SK-N-SH (cell line): ENCODE data around the gene CAPN10. TPM values are rescaled to one million over a fixed set of nuclear protein-coding genes. Genes with fewer than 3 reads are reported as not detected.

ENCODE experiments used
- CTCF ChIA-PET: fragments of 300-600, 350-600 bp; formaldehyde crosslinking; extraction: SDS; loops from one replicate; lab custom pipeline; 2021; lab: Yijun Ruan, JAX
- POLR2A ChIA-PET: fragments of 350-600 bp; sonication (Branson Sonifier 250); formaldehyde crosslinking; extraction: SDS; loops from one replicate; lab custom pipeline; 2020; ENCODE audit warnings: antibody characterized with exemption, inconsistent platforms; lab: Yijun Ruan, JAX
- DNase-seq: peaks from one replicate; pipeline ENCODE4 v3.0.0; 2012
- H2AFZ ChIP-seq: fragments of 200-600 bp; sonication (generic); 2 replicates; pipeline ENCODE4 v1.8.1; 2016; ENCODE audit warnings: antibody characterized with exemption, mild to moderate bottlenecking, low read depth
- H3F3A ChIP-seq: fragments of 200-600 bp; sonication (generic); replicated peaks from 2 replicates; pipeline ENCODE3; 2016; ENCODE audit warnings: antibody characterized with exemption, mild to moderate bottlenecking; ENCODE audit not compliant: insufficient read depth
- H3K27ac ChIP-seq, 2 experiments: fragments of 200-500 bp in 1 of 2; fragments of 200-600 bp in 1 of 2; sonication (Bioruptor generic) in 1 of 2; sonication (generic), shearing (Covaris generic) in 1 of 2; 2 replicates each; pipeline versions ENCODE4 v1.5.1 to v1.6.1; 2014 to 2016; ENCODE audit warnings: low read depth in 2 of 2, inconsistent platforms in 1 of 2, low read length in 1 of 2, mild to moderate bottlenecking in 1 of 2, mixed read lengths in 1 of 2
- H3K27me3 ChIP-seq: fragments of 200-600 bp; sonication (generic), shearing (Covaris generic); 2 replicates; pipeline ENCODE4 v1.6.1; 2016; ENCODE audit warnings: mixed run types; ENCODE audit not compliant: insufficient read depth
- H3K36me3 ChIP-seq, 2 experiments: fragments of 200-500 bp in 1 of 2; fragments of 200-600 bp in 1 of 2; sonication (Bioruptor generic) in 1 of 2; sonication (generic) in 1 of 2; replicated peaks in 1 of 2; 2 replicates each; pipeline versions ENCODE3 to v1.5.1; 2014 to 2016; ENCODE audit warnings: low read length in 1 of 2, mild to moderate bottlenecking in 1 of 2; ENCODE audit not compliant: insufficient read depth in 2 of 2, control insufficient read depth in 1 of 2
- H3K4me1 ChIP-seq, 2 experiments: fragments of 200-500 bp in 1 of 2; fragments of 200-600 bp in 1 of 2; sonication (Bioruptor generic) in 1 of 2; sonication (generic), shearing (Covaris generic) in 1 of 2; 2 replicates each; pipeline versions ENCODE4 v1.5.1 to v1.6.1; 2014 to 2016; ENCODE audit warnings: low read depth in 1 of 2, low read length in 1 of 2, mixed run types in 1 of 2; ENCODE audit not compliant: insufficient read depth in 2 of 2, control insufficient read depth in 1 of 2
- H3K4me2 ChIP-seq: fragments of 200-600 bp; sonication (generic), shearing (Covaris generic); 2 replicates; pipeline ENCODE4 v1.6.1; 2017; ENCODE audit warnings: mixed run types
- H3K4me3 ChIP-seq, 2 experiments: fragments of 200-500 bp in 1 of 2; fragments of 200-600 bp in 1 of 2; sonication (Bioruptor generic) in 1 of 2; sonication (generic), shearing (Covaris generic) in 1 of 2; 2 replicates each; pipeline versions ENCODE4 v1.5.1 to v1.8.1; 2014 to 2016; ENCODE audit warnings: low read depth in 2 of 2, inconsistent platforms in 1 of 2, low read length in 1 of 2, mild to moderate bottlenecking in 1 of 2, mixed read lengths in 1 of 2, moderate library complexity in 1 of 2
- H3K79me2 ChIP-seq: fragments of 200-600 bp; sonication (generic); 2 replicates; pipeline ENCODE4 v1.8.1; 2017; ENCODE audit warnings: mild to moderate bottlenecking; ENCODE audit not compliant: insufficient read depth
- H3K9ac ChIP-seq: fragments of 200-600 bp; sonication (generic); 2 replicates; pipeline ENCODE4 v1.6.1; 2017; ENCODE audit warnings: mixed run types
- H3K9me2 ChIP-seq: fragments of 200-600 bp; sonication (generic); 2 replicates; pipeline ENCODE4 v1.6.1; 2017; ENCODE audit warnings: mixed run types
- H3K9me3 ChIP-seq: fragments of 200-600 bp; sonication (generic); 2 replicates; pipeline ENCODE4 v1.6.1; 2017; ENCODE audit warnings: mixed run types, mild to moderate bottlenecking, moderate library complexity
- H4K20me1 ChIP-seq: fragments of 200-600 bp; sonication (generic); 2 replicates; pipeline ENCODE4 v1.6.1; 2017; ENCODE audit warnings: mild to moderate bottlenecking, mixed run types; ENCODE audit not compliant: insufficient read depth
- CHD2 ChIP-seq: fragments of 150-350 bp; IDR thresholded peaks from 2 replicates; pipeline ENCODE4 v1.6.1; 2018; ENCODE audit warnings: low read length; ENCODE audit not compliant: partially characterized antibody
- ELF1 ChIP-seq: IDR thresholded peaks from 2 replicates; pipeline ENCODE4 v1.4.0; 2012
- EP300 ChIP-seq, 2 experiments: IDR thresholded peaks; 2 replicates each; pipeline versions ENCODE4 v1.4.0 to v1.6.1; 2012; ENCODE audit warnings: borderline replicate concordance in 1 of 2, low read depth in 1 of 2, low read length in 1 of 2
- FOSL2 ChIP-seq: IDR thresholded peaks from 2 replicates; pipeline ENCODE4 v1.4.0; 2012; ENCODE audit warnings: low read depth, mild to moderate bottlenecking, moderate library complexity, borderline replicate concordance
- FOXJ3 ChIP-seq: sonication (generic); formaldehyde crosslinking; IDR thresholded peaks from 2 replicates; pipeline ENCODE4 v1.5.1; 2020; ENCODE audit warnings: mild to moderate bottlenecking, missing genetic modification reagents
- FOXM1 ChIP-seq: IDR thresholded peaks from 2 replicates; pipeline ENCODE4 v1.4.0; 2012; ENCODE audit warnings: low read depth, mild to moderate bottlenecking
- GABPA ChIP-seq: IDR thresholded peaks from 2 replicates; pipeline ENCODE4 v1.4.0; 2012; ENCODE audit warnings: low read depth, mild to moderate bottlenecking
- GATA2 ChIP-seq: sonication (generic); formaldehyde crosslinking; IDR thresholded peaks from 2 replicates; pipeline ENCODE4 v1.5.0; 2020; ENCODE audit warnings: mild to moderate bottlenecking, missing genetic modification reagents
- IRF3 ChIP-seq: fragments of 150-350 bp; IDR thresholded peaks from 2 replicates; pipeline ENCODE4 v1.6.1; 2016; ENCODE audit warnings: mild to moderate bottlenecking, low read depth, low read length
- JUND ChIP-seq: IDR thresholded peaks from 2 replicates; pipeline ENCODE4 v1.4.0; 2012
- MXI1 ChIP-seq: IDR thresholded peaks from 2 replicates; pipeline ENCODE4 v1.6.1; 2012; ENCODE audit warnings: mild to moderate bottlenecking, low read depth, low read length, improper control_type of control experiment
- NFIC ChIP-seq: IDR thresholded peaks from 2 replicates; pipeline ENCODE4 v1.4.0; 2012; ENCODE audit warnings: borderline replicate concordance
- NRF1 ChIP-seq: IDR thresholded peaks from 2 replicates; pipeline ENCODE4 v1.6.1; 2012; ENCODE audit warnings: low read depth, mild to moderate bottlenecking, low read length
- PBX3 ChIP-seq: IDR thresholded peaks from 2 replicates; pipeline ENCODE4; 2012
- REST ChIP-seq: IDR thresholded peaks from 2 replicates; pipeline ENCODE4 v1.6.1; 2012; ENCODE audit warnings: mild to moderate bottlenecking, low read depth, low read length, moderate library complexity
- TAF1 ChIP-seq: IDR thresholded peaks from 2 replicates; pipeline ENCODE4 v1.6.1; 2012; ENCODE audit warnings: low read depth, mild to moderate bottlenecking, low read length, moderate library complexity, borderline replicate concordance
- TCF12 ChIP-seq: IDR thresholded peaks from 2 replicates; pipeline ENCODE4 v1.4.0; 2012
- TEAD4 ChIP-seq: IDR thresholded peaks from 2 replicates; pipeline ENCODE4 v1.4.0; 2012; ENCODE audit warnings: mild to moderate bottlenecking, borderline replicate concordance; ENCODE audit not compliant: insufficient read depth
- USF1 ChIP-seq: IDR thresholded peaks from 2 replicates; pipeline ENCODE4 v1.4.0; 2012; ENCODE audit warnings: low read depth, borderline replicate concordance
- WGBS: methylation state at CpG from one replicate; pipeline ENCODE4 v1.1.6; 2017; ENCODE audit warnings: low lambda C conversion rate; 5-methylcytosine and 5-hydroxymethylcytosine counted together
- polyA plus RNA-seq, 3 experiments: library from polyadenylated mRNA; depleted of rRNA; stranded (reverse); fragments of >200 nt; gene quantifications; 2 replicates each; pipeline ENCODE4 v1.2.3, GENCODE V29; 2012
- TF ChIP-seq, protein P1 (sequence below): IDR thresholded peaks from 2 replicates; pipeline ENCODE4 v1.4.0; 2012; ENCODE audit warnings: low read depth, borderline replicate concordance

CAPN10 gene
- polyA plus RNA-seq, 1 of the 3 experiments (the other 2 are of a cell fraction), result 24.0 TPM

- TF ChIP-seq REST (no peak), JUND (no peak), TCF12 (no peak), FOSL2 (no peak), USF1 (no peak)
Measured at GRCh38 chr2:240647503-240648154, 61.1 kb downstream of the CAPN10 start (continued).

DNA sequence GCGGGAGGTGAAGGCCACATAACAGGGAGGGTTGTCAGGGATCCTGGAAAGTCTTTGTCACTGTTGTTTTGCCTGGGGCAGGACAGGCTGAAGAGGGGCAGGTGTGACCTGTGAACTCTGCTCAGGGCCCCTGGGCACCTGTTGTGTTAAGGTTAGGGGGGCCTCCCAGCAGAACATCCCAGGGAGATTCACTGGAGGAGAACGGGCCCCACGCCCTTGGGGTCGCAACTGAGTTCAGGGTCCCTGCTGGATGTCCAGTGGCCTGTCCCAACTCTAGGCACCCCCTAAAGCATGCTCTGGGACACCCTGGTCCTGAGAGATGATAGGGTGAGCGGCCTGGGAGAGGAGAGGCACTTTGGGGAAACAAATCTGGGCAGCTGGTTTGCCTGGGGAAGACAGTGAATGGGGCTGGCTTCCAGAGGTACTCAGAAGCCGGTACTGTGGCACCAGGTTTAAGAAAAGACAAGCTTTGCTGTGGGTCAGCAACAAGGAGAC lies 61.7 kb downstream of the CAPN10 start:
- CTCF ChIA-PET, result interaction anchor here (2.0 kb wide), 1 partner anchor 192 kb away, joined by 6 read pairs; no protein-coding TSS in a partner anchor
- no peaks in the 10 kb centered on the region; a peak in 1 of 4 replicates for H3K4me1 ChIP-seq
- POLR2A ChIA-PET, result no interaction called here
- no peaks in the 10 kb centered on the region for H3K36me3 ChIP-seq
- H3F3A ChIP-seq, result no peaks in the 10 kb centered on the region
- H3K9ac ChIP-seq, result no peak overlapping the region
- H4K20me1 ChIP-seq, result no peaks in the 10 kb centered on the region
- no peak for TF ChIP-seq GATA2 (CRISPR knock-in tag)
- no peak for TF ChIP-seq EP300 (IDR thresholded peaks at IDR 0.05; ENCODE audit: borderline replicate concordance in 1 of 2, low read depth in 1 of 2, low read length in 1 of 2)
- TF ChIP-seq IRF3, result no peak
- no peak for TF ChIP-seq ELF1
- no peak for TF ChIP-seq FOXM1
- no peak for TF ChIP-seq CHD2
- TF ChIP-seq NFIC, result no peak
- no peak for TF ChIP-seq PBX3
- no peak for TF ChIP-seq NRF1
- TF ChIP-seq, protein P1, sequence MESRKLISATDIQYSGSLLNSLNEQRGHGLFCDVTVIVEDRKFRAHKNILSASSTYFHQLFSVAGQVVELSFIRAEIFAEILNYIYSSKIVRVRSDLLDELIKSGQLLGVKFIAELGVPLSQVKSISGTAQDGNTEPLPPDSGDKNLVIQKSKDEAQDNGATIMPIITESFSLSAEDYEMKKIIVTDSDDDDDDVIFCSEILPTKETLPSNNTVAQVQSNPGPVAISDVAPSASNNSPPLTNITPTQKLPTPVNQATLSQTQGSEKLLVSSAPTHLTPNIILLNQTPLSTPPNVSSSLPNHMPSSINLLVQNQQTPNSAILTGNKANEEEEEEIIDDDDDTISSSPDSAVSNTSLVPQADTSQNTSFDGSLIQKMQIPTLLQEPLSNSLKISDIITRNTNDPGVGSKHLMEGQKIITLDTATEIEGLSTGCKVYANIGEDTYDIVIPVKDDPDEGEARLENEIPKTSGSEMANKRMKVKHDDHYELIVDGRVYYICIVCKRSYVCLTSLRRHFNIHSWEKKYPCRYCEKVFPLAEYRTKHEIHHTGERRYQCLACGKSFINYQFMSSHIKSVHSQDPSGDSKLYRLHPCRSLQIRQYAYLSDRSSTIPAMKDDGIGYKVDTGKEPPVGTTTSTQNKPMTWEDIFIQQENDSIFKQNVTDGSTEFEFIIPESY, result no peak
- no peak for TF ChIP-seq GABPA
- TF ChIP-seq FOXJ3 (CRISPR knock-in tag), result no peak
- TF ChIP-seq USF1, result no peak
- TF ChIP-seq JUND, result no peak
- no peak for TF ChIP-seq TAF1
- TF ChIP-seq TEAD4, result no peak
- TF ChIP-seq MXI1, result no peak
- H3K27me3 ChIP-seq, result no peaks in the 10 kb centered on the region; the same call in 1 of the 2 replicates
- H3K4me2 ChIP-seq, result no peak overlapping the region
- H3K79me2 ChIP-seq, result no peaks in the 10 kb centered on the region
- WGBS, result 30% methylated on average over 6 of the region's 6 CpGs
- no peak overlapping the region for H3K4me3 ChIP-seq
- no peaks in the 10 kb centered on the region for H3K9me2 ChIP-seq
- H3K9me3 ChIP-seq, result no peaks in the 10 kb centered on the region
- no peak overlapping the region for H3K27ac ChIP-seq
- DNase-seq, result no peak
- no peak overlapping the region for H2AFZ ChIP-seq
